ENCODE measurements around the gene EWSR1. TPM values are rescaled to one million over a fixed set of nuclear protein-coding genes. Genes with fewer than 3 reads are reported as not detected.

EWSR1 gene
- total and polyA plus RNA-seq, 2 donors (not counting 1 experiment from before 2014, with no cell fraction given) = 281 to 295 TPM

- H3K79me2 ChIP-seq (ENCODE audit: control insufficient read depth, insufficient read depth, low read length) = peaks cover 10% of the 10 kb centered on the region
- no peaks in the 10 kb centered on the region for H3K9me3 ChIP-seq (ENCODE audit: control extremely low read depth in 1 of 3, control insufficient read depth in 2 of 3, insufficient read depth in 1 of 3, low read length in 2 of 3)
- ATAC-seq (ENCODE audit: low read depth) = no peak
- no peaks in the 10 kb centered on the region for H3K4me1 Mint-ChIP-seq
- H3K36me3 ChIP-seq (replicated peaks in 1 of 2; ENCODE audit: control extremely low read depth in 1 of 2, control insufficient read depth in 1 of 2, extremely low read depth in 1 of 2, insufficient read depth in 2 of 2, low read length in 1 of 2) = peaks cover 2 to 93% of the 10 kb centered on the region in 2 experiments
- WGBS (ENCODE audit: insufficient coverage) = 97% methylated on average over 11 of the region's 11 CpGs
- H2AFZ ChIP-seq (ENCODE audit: insufficient read depth, low read depth, low read length, poor library complexity, severe bottlenecking) = no peak overlapping the region
- no peaks in the 10 kb centered on the region for H3K9me3 Mint-ChIP-seq (ENCODE audit: insufficient read depth)
- no peaks in the 10 kb centered on the region for H3K4me1 ChIP-seq (ENCODE audit: control insufficient read depth in 2 of 2, insufficient read depth in 2 of 2, low read length in 2 of 2)
- peaks cover 77% of the 10 kb centered on the region for H4K20me1 ChIP-seq (ENCODE audit: control insufficient read depth, insufficient read depth, low read length, poor library complexity, severe bottlenecking)
- intact Hi-C loops (cut with micrococcal nuclease) = no loop called here
- no peak overlapping the region for H3K4me3 ChIP-seq (ENCODE audit: control extremely low read depth in 1 of 5, extremely low read depth in 1 of 5, insufficient read depth in 1 of 5, low read depth in 2 of 5, low read length in 4 of 5)
- H3K27ac Mint-ChIP-seq = peak overlapping the region; percentile 17
- TF ChIP-seq CTCF (IDR thresholded peaks at IDR 0.05) (no peak), EZH2 (IDR thresholded peaks at IDR 0.05; ENCODE audit: borderline replicate concordance, insufficient read depth, low read depth, low read length, poor library complexity, severe bottlenecking) (no peak)
- no peak overlapping the region for H3K4me3 Mint-ChIP-seq
- H3K27me3 Mint-ChIP-seq = no peaks in the 10 kb centered on the region
- H3K27ac ChIP-seq (ENCODE audit: low read length in 2 of 2) = no peak overlapping the region
- no peak for DNase-seq
- no peak overlapping the region for H3K9ac ChIP-seq (ENCODE audit: low read length)
- ChIA-PET CTCF (no interaction called here), POLR2A (no interaction called here)
- H3K27me3 ChIP-seq (replicated peaks in 1 of 4; ENCODE audit: control extremely low read depth in 1 of 4, control insufficient read depth in 3 of 4, insufficient read depth in 4 of 4, low read length in 3 of 4) = no peaks in the 10 kb centered on the region
- no peak overlapping the region for H3K4me2 ChIP-seq (replicated peaks; ENCODE audit: low read depth, low read length, poor library complexity, severe bottlenecking)
These were observed 67.6 kb downstream of the EWSR1 start for GRCh38 chr22:29335656-29336055.

GRCh38 chr22:29336751-29337490 lies 68.9 kb downstream of the EWSR1 start:
- H3K27ac ChIP-seq (ENCODE audit: low read length in 2 of 2) = no peak overlapping the region
- Mint-ChIP-seq H3K27me3 (no peaks in the 10 kb centered on the region), H3K27ac (no peak overlapping the region), H3K4me1 (no peaks in the 10 kb centered on the region), H3K9me3 (ENCODE audit: insufficient read depth) (no peaks in the 10 kb centered on the region), H3K4me3 (no peak overlapping the region)
- no peaks in the 10 kb centered on the region for H3K4me1 ChIP-seq (ENCODE audit: control insufficient read depth in 2 of 2, insufficient read depth in 2 of 2, low read length in 2 of 2)
- H4K20me1 ChIP-seq (ENCODE audit: control insufficient read depth, insufficient read depth, low read length, poor library complexity, severe bottlenecking) = peaks cover 80% of the 10 kb centered on the region
- POLR2A ChIA-PET = no interaction called here
- H3K4me2 ChIP-seq (replicated peaks; ENCODE audit: low read depth, low read length, poor library complexity, severe bottlenecking) = no peak overlapping the region
- H3K27me3 ChIP-seq (replicated peaks in 1 of 4; ENCODE audit: control extremely low read depth in 1 of 4, control insufficient read depth in 3 of 4, insufficient read depth in 4 of 4, low read length in 3 of 4) = no peaks in the 10 kb centered on the region
- no peak overlapping the region for H3K9ac ChIP-seq (ENCODE audit: low read length)
- 96% methylated on average over 8 of the region's 14 CpGs for WGBS (ENCODE audit: insufficient coverage)
- peaks cover 17% of the 10 kb centered on the region for H3K79me2 ChIP-seq (ENCODE audit: control insufficient read depth, insufficient read depth, low read length)
- H3K9me3 ChIP-seq (ENCODE audit: control extremely low read depth in 1 of 3, control insufficient read depth in 2 of 3, insufficient read depth in 1 of 3, low read length in 2 of 3) = no peaks in the 10 kb centered on the region
- CTCF ChIA-PET = interaction anchor here (0.8 to 1.0 kb wide), 2 partner anchors 15 to 26 kb away, joined by 3 read pairs; no protein-coding TSS in a partner anchor
- intact Hi-C loops (cut with micrococcal nuclease) = no loop called here
- H2AFZ ChIP-seq (ENCODE audit: insufficient read depth, low read depth, low read length, poor library complexity, severe bottlenecking) = no peak overlapping the region
- DNase-seq (no peak), ATAC-seq (ENCODE audit: low read depth) (no peak)
- no peak overlapping the region for H3K4me3 ChIP-seq (ENCODE audit: control extremely low read depth in 1 of 5, extremely low read depth in 1 of 5, insufficient read depth in 1 of 5, low read depth in 2 of 5, low read length in 4 of 5)
- no peak for TF ChIP-seq CTCF (IDR thresholded peaks at IDR 0.05)
- no peak for TF ChIP-seq EZH2 (IDR thresholded peaks at IDR 0.05; ENCODE audit: borderline replicate concordance, insufficient read depth, low read depth, low read length, poor library complexity, severe bottlenecking)
- peaks cover 2 to 93% of the 10 kb centered on the region in 2 experiments for H3K36me3 ChIP-seq (replicated peaks in 1 of 2; ENCODE audit: control extremely low read depth in 1 of 2, control insufficient read depth in 1 of 2, extremely low read depth in 1 of 2, insufficient read depth in 2 of 2, low read length in 1 of 2)

All from B cell (primary cell).